HG02943 (cell line): ENCODE measurements around the gene CSTF2.

Experiments
- ATAC-seq: cut with Tn5 transposase; IDR thresholded peaks from one replicate; pipeline ENCODE4 v1.9.1; 2021; ENCODE audit warnings: mild to moderate bottlenecking, low read depth, moderate library complexity; ENCODE audit not compliant: unreplicated experiment

CSTF2 gene

GRCh38 chrX:100868273-100868672 is 48.1 kb downstream of the CSTF2 start:
- no peak for ATAC-seq

- no peak for ATAC-seq
Measured at GRCh38 chrX:100870527-100870926, 50.3 kb downstream of the CSTF2 start.

GRCh38 chrX:100871594-100872560 is 51.7 kb downstream of the CSTF2 start:
- ATAC-seq: no peak

- ATAC-seq: no peak
Measured at GRCh38 chrX:100874325-100874724, 54.1 kb downstream of the CSTF2 start, which contains the start of gene NOX1. TSS of gene NOX1 (minus strand) at chrX:100874359. CDS start at chrX:100874139, 220 bp downstream.

DNA sequence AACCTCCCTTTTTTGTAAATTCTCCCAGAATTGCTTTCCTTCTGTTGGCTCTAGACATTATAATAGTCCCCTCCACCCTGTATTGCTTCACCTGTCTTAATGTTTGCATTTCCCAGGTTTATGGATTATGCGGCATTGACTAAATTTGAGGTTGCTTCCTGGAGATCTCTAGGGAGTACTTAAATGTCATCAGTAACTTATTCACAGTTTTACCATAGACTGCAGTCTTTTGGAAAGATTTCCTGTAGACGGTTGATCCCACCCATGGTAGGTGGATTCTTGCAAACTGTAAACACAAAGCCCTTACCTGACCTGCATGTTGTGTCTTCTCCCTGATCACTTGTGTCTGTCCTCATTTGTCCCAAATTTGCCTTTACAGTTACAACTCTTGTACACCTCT is 60.2 kb downstream of the CSTF2 start:
- no peak for ATAC-seq

DNA sequence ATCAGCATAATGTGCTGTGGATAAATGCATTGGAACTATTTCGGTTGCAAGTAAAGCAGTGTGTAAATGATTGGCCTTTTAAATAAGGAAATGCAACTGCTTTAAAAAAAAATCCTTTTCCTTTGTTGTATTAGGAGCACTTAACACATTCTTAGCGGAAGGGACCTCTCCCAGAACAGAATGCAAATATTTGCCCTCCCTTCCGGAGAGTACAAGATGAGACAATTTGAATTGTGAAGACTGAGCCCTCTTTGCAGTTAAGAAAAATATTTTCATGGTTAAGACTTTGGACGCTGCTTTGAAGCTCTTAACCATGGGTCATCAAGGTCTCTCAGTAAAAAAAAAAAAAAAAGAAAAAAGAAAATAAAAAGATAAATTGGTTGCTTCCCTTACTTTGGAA is 63.5 kb downstream of the CSTF2 start:
- ATAC-seq: no peak
